Endothelial cell of umbilical vein (primary cell): ENCODE data around the gene VAV2. TPM values are rescaled to one million over a fixed set of nuclear protein-coding genes. Genes with fewer than 3 reads are reported as not detected.

Experiments
- BruUV-seq: library from RNA; stranded (reverse); fragments of 400-500 nt; replicated peaks from 2 replicates; lab custom pipeline; 2021; lab: Mats Ljungman, UMichigan
- CTCF ChIA-PET: fragments of 300-600, 350-600 bp; sonication (Branson Sonifier 250); formaldehyde crosslinking; loops from one replicate; lab custom pipeline; 2021; ENCODE audit warnings: antibody characterized with exemption, inconsistent platforms; lab: Charles Lee
- POLR2A ChIA-PET: fragments of 300-600, 350-600 bp; sonication (Branson Sonifier 250); formaldehyde crosslinking; loops from one replicate; lab custom pipeline; 2021; ENCODE audit warnings: antibody characterized with exemption, inconsistent platforms; lab: Charles Lee
- DNase-seq: peaks from one replicate; pipeline ENCODE4 v3.0.0-alpha.2; 2011; ENCODE audit warnings: low read depth, low spot score
- FAIRE-seq: peaks from 2 replicates; lab custom pipeline; 2011; peaks lifted over from hg19 to GRCh38; lab: Jason Lieb, UNC
- H2AFZ ChIP-seq: 2 replicates; pipeline ENCODE4 v1.6.0; 2012; ENCODE audit warnings: low read depth, low read length, control low read depth, inconsistent platforms
- H3K27ac ChIP-seq: 2 replicates; pipeline ENCODE4 v1.5.1; 2011; ENCODE audit warnings: low read depth, mild to moderate bottlenecking, control low read depth, low read length, moderate library complexity; ENCODE audit not compliant: insufficient read depth
- H3K27me3 ChIP-seq, 2 experiments: 2 replicates each; pipeline versions ENCODE4 v1.6.0 to v1.6.1; 2011; ENCODE audit warnings: low read length in 2 of 2, mixed read lengths in 1 of 2; ENCODE audit not compliant: control insufficient read depth in 2 of 2, insufficient read depth in 2 of 2
- H3K36me3 ChIP-seq, 2 experiments: 2 replicates in 1 of 2; 3 replicates in 1 of 2; pipeline ENCODE4 v1.5.1; 2011; ENCODE audit warnings: low read length in 2 of 2, mild to moderate bottlenecking in 1 of 2, moderate library complexity in 1 of 2; ENCODE audit not compliant: control insufficient read depth in 2 of 2, insufficient read depth in 2 of 2; ENCODE audit errors: extremely low read depth in 1 of 2
- H3K4me1 ChIP-seq: 3 replicates; pipeline ENCODE4 v1.5.1; 2011; ENCODE audit warnings: mild to moderate bottlenecking, low read length; ENCODE audit not compliant: control insufficient read depth, insufficient read depth; ENCODE audit errors: extremely low read depth
- H3K4me2 ChIP-seq: 2 replicates; pipeline ENCODE4 v1.6.1; 2011; ENCODE audit warnings: low read length, control low read depth, mixed read lengths; ENCODE audit not compliant: insufficient read depth
- H3K4me3 ChIP-seq, 3 experiments: fragments of 200-600 bp in 1 of 3; sonication (generic), shearing (Covaris generic) in 1 of 3; replicated peaks in 1 of 3; 2 replicates each; pipeline ENCODE4 v1.5.1; 2011 to 2016; ENCODE audit warnings: control low read depth in 3 of 3, low read length in 3 of 3, mild to moderate bottlenecking in 2 of 3, inconsistent platforms in 1 of 3, low read depth in 1 of 3, moderate library complexity in 1 of 3; ENCODE audit not compliant: insufficient read depth in 1 of 3
- H3K79me2 ChIP-seq: 2 replicates; pipeline ENCODE4 v1.6.0; 2012; ENCODE audit warnings: low read length, inconsistent platforms; ENCODE audit not compliant: control insufficient read depth, insufficient read depth
- H3K9ac ChIP-seq: replicated peaks from 2 replicates; pipeline ENCODE3; 2011; ENCODE audit warnings: low read length, control low read depth; ENCODE audit not compliant: insufficient read depth; ENCODE audit errors: extremely low read depth
- H3K9me1 ChIP-seq: replicated peaks from 3 replicates; pipeline ENCODE4 v1.6.0; 2011; ENCODE audit warnings: mild to moderate bottlenecking, low read length; ENCODE audit not compliant: control insufficient read depth, insufficient read depth; ENCODE audit errors: extremely low read depth
- H3K9me3 ChIP-seq: replicated peaks from 2 replicates; pipeline ENCODE4 v1.5.1; 2012; ENCODE audit warnings: low read length, inconsistent platforms; ENCODE audit not compliant: control insufficient read depth, insufficient read depth
- H4K20me1 ChIP-seq: replicated peaks from 2 replicates; pipeline ENCODE3; 2011; ENCODE audit warnings: mild to moderate bottlenecking, low read length; ENCODE audit not compliant: control insufficient read depth, insufficient read depth; ENCODE audit errors: extremely low read depth
- EZH2 ChIP-seq: IDR thresholded peaks from 2 replicates; pipeline ENCODE4 v1.6.1; 2012; ENCODE audit warnings: borderline replicate concordance, low read depth, mild to moderate bottlenecking, moderate library complexity, low read length, inconsistent platforms; ENCODE audit not compliant: severe bottlenecking
- FOS ChIP-seq: IDR thresholded peaks from 2 replicates; pipeline ENCODE4 v1.6.1; 2011; ENCODE audit warnings: mild to moderate bottlenecking, low read length, moderate library complexity, borderline replicate concordance; ENCODE audit not compliant: insufficient read depth
- GATA2 ChIP-seq: IDR thresholded peaks from 2 replicates; pipeline ENCODE4 v1.7.0; 2011; ENCODE audit warnings: low read depth, mild to moderate bottlenecking, moderate library complexity, mixed read lengths, low read length; ENCODE audit not compliant: insufficient read length, insufficient read depth
- JUN ChIP-seq: IDR thresholded peaks from 2 replicates; pipeline ENCODE4 v1.6.1; 2011; ENCODE audit warnings: borderline replicate concordance, low read depth; ENCODE audit not compliant: insufficient read length, insufficient read depth
- MYC ChIP-seq: IDR thresholded peaks from one replicate; pipeline ENCODE4 v1.6.1; 2011; ENCODE audit warnings: mild to moderate bottlenecking, low read depth, low read length
- POLR2A ChIP-seq: IDR thresholded peaks from 2 replicates; pipeline ENCODE4 v1.6.1; 2012; ENCODE audit warnings: low read depth, mild to moderate bottlenecking, control low read depth, low read length
- POLR2AphosphoS5 ChIP-seq: IDR thresholded peaks from 2 replicates; pipeline ENCODE4 v1.6.1; 2012; ENCODE audit warnings: low read depth, mild to moderate bottlenecking, control low read depth, low read length, moderate library complexity; ENCODE audit not compliant: insufficient read depth
- dilution Hi-C: fragments of 300-500 bp; cut with MboI; formaldehyde crosslinking; loops from one replicate; pipeline ENCODE4 v1.15.0; 2019; ENCODE audit warnings: low sequenced_read_pairs; ENCODE audit not compliant: extremely low pct_ligation_motif_present
- intact Hi-C: fragments of 100-400 bp; cut with micrococcal nuclease; formaldehyde crosslinking; loops from one replicate; pipeline ENCODE4 v1.10.0; 2022
- polyA plus RNA-seq, 4 experiments: library from polyadenylated mRNA; depleted of rRNA in 3 of 4; stranded (reverse) in 3 of 4; unstranded in 1 of 4; fragments of >200 nt; gene quantifications; 2 replicates each; pipeline versions ENCODE4 v1.2.1 to v1.2.3, GENCODE V29; 2011 to 2012; ENCODE audit warnings: missing spikeins in 1 of 4
- total RNA-seq: library from RNA; stranded (reverse); gene quantifications from 2 replicates; pipeline ENCODE4 v1.2.3, GENCODE V29; 2021
- TF ChIP-seq, protein P1 (sequence below), 2 donors: IDR thresholded peaks; 1 replicate in 1 of 2; 2 replicates in 1 of 2; pipeline ENCODE4 v1.5.1; 2011; ENCODE audit warnings: low read length in 2 of 2, mild to moderate bottlenecking in 2 of 2, moderate library complexity in 2 of 2, control low read depth in 1 of 2, inconsistent platforms in 1 of 2, low read depth in 1 of 2; ENCODE audit not compliant: insufficient read depth in 1 of 2; ENCODE audit errors: extremely low read depth in 1 of 2
- TF ChIP-seq, protein P2 (sequence below): IDR thresholded peaks from 2 replicates; pipeline ENCODE4 v1.6.1; 2011; ENCODE audit not compliant: insufficient read depth, insufficient read length

The VAV2 gene
- total and polyA plus RNA-seq, 2 donors (not counting 3 experiments of a cell fraction or from before 2014, with no cell fraction given), result 10.6 to 30.6 TPM

DNA sequence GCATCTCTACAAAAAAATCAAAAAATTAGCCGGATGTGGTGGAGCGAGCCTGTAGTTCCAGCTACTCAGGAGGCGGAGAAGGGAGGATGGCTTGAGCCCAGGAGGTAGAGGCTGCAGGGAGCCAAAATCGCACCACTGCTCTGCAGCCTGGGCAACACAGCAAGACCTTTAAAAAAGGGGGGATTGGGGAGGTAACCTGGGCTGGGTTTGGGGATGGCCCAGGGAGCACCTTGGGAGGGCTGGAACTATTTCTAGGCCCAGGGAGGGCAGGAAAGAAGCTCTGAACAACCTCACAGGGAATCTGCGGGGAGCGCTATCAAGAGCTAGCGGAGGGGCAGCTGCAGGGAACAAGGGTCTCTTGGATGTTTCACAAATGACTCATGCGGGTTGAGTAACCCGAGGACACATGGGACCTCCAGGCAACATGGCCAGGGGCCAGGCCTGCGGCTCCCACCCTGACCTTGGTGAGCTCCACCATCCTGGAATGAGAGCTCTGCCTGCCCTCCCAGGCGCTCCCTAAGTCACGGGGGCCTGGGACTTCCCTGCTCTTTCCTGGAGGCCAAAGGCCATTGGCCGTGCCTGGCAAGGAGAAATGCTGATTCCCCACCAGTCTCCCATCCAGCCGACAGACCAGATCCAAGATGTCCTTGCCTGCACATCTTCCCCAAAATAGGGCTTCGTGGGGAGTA, 277.4 kb downstream of the VAV2 start:
- TF ChIP-seq POLR2AphosphoS5 (no peak), EZH2 (no peak), JUN (no peak), GATA2 (no peak), FOS (no peak), MYC (no peak), POLR2A (no peak)
- TF ChIP-seq, protein P1, sequence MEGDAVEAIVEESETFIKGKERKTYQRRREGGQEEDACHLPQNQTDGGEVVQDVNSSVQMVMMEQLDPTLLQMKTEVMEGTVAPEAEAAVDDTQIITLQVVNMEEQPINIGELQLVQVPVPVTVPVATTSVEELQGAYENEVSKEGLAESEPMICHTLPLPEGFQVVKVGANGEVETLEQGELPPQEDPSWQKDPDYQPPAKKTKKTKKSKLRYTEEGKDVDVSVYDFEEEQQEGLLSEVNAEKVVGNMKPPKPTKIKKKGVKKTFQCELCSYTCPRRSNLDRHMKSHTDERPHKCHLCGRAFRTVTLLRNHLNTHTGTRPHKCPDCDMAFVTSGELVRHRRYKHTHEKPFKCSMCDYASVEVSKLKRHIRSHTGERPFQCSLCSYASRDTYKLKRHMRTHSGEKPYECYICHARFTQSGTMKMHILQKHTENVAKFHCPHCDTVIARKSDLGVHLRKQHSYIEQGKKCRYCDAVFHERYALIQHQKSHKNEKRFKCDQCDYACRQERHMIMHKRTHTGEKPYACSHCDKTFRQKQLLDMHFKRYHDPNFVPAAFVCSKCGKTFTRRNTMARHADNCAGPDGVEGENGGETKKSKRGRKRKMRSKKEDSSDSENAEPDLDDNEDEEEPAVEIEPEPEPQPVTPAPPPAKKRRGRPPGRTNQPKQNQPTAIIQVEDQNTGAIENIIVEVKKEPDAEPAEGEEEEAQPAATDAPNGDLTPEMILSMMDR (IDR thresholded peaks at IDR 0.05; ENCODE audit: extremely low read depth in 1 of 2, insufficient read depth in 1 of 2, low read depth in 1 of 2, low read length in 2 of 2), result no peak
- TF ChIP-seq, protein P2, sequence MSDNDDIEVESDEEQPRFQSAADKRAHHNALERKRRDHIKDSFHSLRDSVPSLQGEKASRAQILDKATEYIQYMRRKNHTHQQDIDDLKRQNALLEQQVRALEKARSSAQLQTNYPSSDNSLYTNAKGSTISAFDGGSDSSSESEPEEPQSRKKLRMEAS, result no peak
- no peaks in the 10 kb centered on the region for H4K20me1 ChIP-seq
- CTCF ChIA-PET, result interaction anchor here (2.1 kb wide), 1 partner anchor 28 kb away, joined by 7 read pairs; no protein-coding TSS in a partner anchor
- dilution Hi-C loops (no loop called here), intact Hi-C loops (no loop called here)
- BruUV-seq, result no TSS peak
- no peaks in the 10 kb centered on the region for H3K9me1 ChIP-seq
- H3K27me3 ChIP-seq, result no peaks in the 10 kb centered on the region
- H3K27ac ChIP-seq, result no peak overlapping the region
- H3K9me3 ChIP-seq, result no peaks in the 10 kb centered on the region
- no peaks in the 10 kb centered on the region for H3K36me3 ChIP-seq
- H3K9ac ChIP-seq, result no peak overlapping the region
- H3K4me1 ChIP-seq, result no peaks in the 10 kb centered on the region
- DNase-seq, result no peak
- POLR2A ChIA-PET, result no interaction called here
- H3K4me2 ChIP-seq, result no peak overlapping the region
- no peak for FAIRE-seq
- no peaks in the 10 kb centered on the region for H3K79me2 ChIP-seq
- H2AFZ ChIP-seq, result no peak overlapping the region
- H3K4me3 ChIP-seq, result no peak overlapping the region
